HepG2 (cell line): ENCODE results near the gene LYZ.
"Not testable (repeated sequence)": the region's sequence is repeated elsewhere in the genome, so short reads cannot be mapped to it uniquely, and the experiment has no call there.

Experiments used
- CREB1 ChIP-seq, 2 experiments: fragments of 450-650 bp in 1 of 2; IDR thresholded peaks; 2 replicates each; pipeline ENCODE4 v1.6.1; 2016 to 2017; ENCODE audit warnings: control low read depth in 1 of 2, mild to moderate bottlenecking in 1 of 2, missing compliant biosample characterization in 1 of 2, missing genetic modification characterization in 1 of 2
- FLYWCH1 ChIP-seq: sonication (generic); formaldehyde crosslinking; IDR thresholded peaks from 2 replicates; pipeline ENCODE4 v1.8.1; 2023; ENCODE audit warnings: mild to moderate bottlenecking, missing genetic modification reagents
- JUNB ChIP-seq: sonication (generic); formaldehyde crosslinking; IDR thresholded peaks from 2 replicates; pipeline ENCODE4 v1.8.0; 2022; ENCODE audit warnings: missing genetic modification reagents, mild to moderate bottlenecking, borderline replicate concordance
- MED1 ChIP-seq: sonication (generic); formaldehyde crosslinking; IDR thresholded peaks from 2 replicates; pipeline ENCODE4 v1.4.0; 2020; ENCODE audit warnings: missing genetic modification reagents
- NR3C1 ChIP-seq: sonication (generic); formaldehyde crosslinking; IDR thresholded peaks from 2 replicates; pipeline ENCODE4 v1.4.0; 2020; ENCODE audit warnings: missing genetic modification reagents
- PCBP1 ChIP-seq: fragments of 200-400 bp; formaldehyde crosslinking; IDR thresholded peaks from 2 replicates; pipeline ENCODE4 v1.6.1; 2017; ENCODE audit warnings: mild to moderate bottlenecking, low read depth, low read length, borderline replicate concordance
- POLR2AphosphoS5 ChIP-seq: IDR thresholded peaks from 2 replicates; pipeline ENCODE4 v1.6.1; 2012; ENCODE audit warnings: low read depth, low read length
- U2AF2 ChIP-seq: fragments of 200-400 bp; formaldehyde crosslinking; IDR thresholded peaks from 2 replicates; pipeline ENCODE4 v1.6.1; 2017; ENCODE audit warnings: low read depth, mild to moderate bottlenecking, low read length
- ZNF205 ChIP-seq: IDR thresholded peaks from 2 replicates; pipeline ENCODE4 v1.6.1; 2018; ENCODE audit warnings: missing biosample characterization, missing genetic modification reagents
- ZNF263 ChIP-seq: sonication (generic); formaldehyde crosslinking; IDR thresholded peaks from 2 replicates; pipeline ENCODE4 v1.4.0; 2020; ENCODE audit warnings: missing genetic modification reagents
- ZNF292 ChIP-seq: sonication (generic); formaldehyde crosslinking; IDR thresholded peaks from 2 replicates; pipeline ENCODE4 v1.8.1; 2022; ENCODE audit warnings: mild to moderate bottlenecking, low read depth, missing genetic modification reagents, borderline replicate concordance
- ZNF34 ChIP-seq: sonication (generic); formaldehyde crosslinking; IDR thresholded peaks from 2 replicates; pipeline ENCODE4 v1.4.0; 2020; ENCODE audit warnings: mild to moderate bottlenecking, missing genetic modification reagents, borderline replicate concordance
- TF ChIP-seq, protein P1 (sequence below): sonication (generic); formaldehyde crosslinking; IDR thresholded peaks from 2 replicates; pipeline ENCODE4 v1.5.0; 2020; ENCODE audit warnings: mild to moderate bottlenecking, missing genetic modification reagents
- TF ChIP-seq, protein P2 (sequence below): sonication (generic); formaldehyde crosslinking; IDR thresholded peaks from 2 replicates; pipeline ENCODE4 v1.5.0; 2020; ENCODE audit warnings: mild to moderate bottlenecking, missing genetic modification reagents, moderate library complexity

DNA sequence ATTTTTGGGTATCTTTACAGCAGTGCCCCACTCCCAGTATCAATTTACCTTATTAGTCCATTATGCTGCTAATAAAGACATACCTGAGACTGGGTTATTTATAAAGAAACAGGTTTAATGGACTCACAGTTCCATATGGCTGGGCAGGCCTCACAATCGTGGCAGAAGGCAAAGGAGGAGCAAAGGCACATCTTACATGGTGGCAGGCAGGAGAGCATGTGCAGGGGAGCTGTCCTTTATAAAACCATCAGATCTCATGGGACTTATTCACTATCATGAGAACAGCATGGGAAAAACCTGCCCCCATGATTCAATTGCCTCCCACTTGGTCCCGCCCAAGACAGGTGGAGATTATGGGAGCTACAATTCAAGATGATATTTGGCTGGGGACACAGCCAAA lies 30.9 kb upstream of the LYZ start:
- TF ChIP-seq POLR2AphosphoS5; CREB1 (IDR thresholded peaks at IDR 0.05); CREB1 (CRISPR knock-in tag; IDR thresholded peaks at IDR 0.05); ZNF263; JUNB (CRISPR knock-in tag); ZNF34 (CRISPR knock-in tag); MED1 (CRISPR knock-in tag); U2AF2; NR3C1 (CRISPR knock-in tag); ZNF205 (CRISPR knock-in tag); PCBP1; FLYWCH1 (CRISPR knock-in tag); ZNF292 (CRISPR knock-in tag): not testable (repeated sequence)
- TF ChIP-seq, protein P1, sequence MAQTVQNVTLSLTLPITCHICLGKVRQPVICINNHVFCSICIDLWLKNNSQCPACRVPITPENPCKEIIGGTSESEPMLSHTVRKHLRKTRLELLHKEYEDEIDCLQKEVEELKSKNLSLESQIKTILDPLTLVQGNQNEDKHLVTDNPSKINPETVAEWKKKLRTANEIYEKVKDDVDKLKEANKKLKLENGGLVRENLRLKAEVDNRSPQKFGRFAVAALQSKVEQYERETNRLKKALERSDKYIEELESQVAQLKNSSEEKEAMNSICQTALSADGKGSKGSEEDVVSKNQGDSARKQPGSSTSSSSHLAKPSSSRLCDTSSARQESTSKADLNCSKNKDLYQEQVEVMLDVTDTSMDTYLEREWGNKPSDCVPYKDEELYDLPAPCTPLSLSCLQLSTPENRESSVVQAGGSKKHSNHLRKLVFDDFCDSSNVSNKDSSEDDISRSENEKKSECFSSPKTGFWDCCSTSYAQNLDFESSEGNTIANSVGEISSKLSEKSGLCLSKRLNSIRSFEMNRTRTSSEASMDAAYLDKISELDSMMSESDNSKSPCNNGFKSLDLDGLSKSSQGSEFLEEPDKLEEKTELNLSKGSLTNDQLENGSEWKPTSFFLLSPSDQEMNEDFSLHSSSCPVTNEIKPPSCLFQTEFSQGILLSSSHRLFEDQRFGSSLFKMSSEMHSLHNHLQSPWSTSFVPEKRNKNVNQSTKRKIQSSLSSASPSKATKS (CRISPR knock-in tag) = not testable (repeated sequence)
- TF ChIP-seq, protein P2, sequence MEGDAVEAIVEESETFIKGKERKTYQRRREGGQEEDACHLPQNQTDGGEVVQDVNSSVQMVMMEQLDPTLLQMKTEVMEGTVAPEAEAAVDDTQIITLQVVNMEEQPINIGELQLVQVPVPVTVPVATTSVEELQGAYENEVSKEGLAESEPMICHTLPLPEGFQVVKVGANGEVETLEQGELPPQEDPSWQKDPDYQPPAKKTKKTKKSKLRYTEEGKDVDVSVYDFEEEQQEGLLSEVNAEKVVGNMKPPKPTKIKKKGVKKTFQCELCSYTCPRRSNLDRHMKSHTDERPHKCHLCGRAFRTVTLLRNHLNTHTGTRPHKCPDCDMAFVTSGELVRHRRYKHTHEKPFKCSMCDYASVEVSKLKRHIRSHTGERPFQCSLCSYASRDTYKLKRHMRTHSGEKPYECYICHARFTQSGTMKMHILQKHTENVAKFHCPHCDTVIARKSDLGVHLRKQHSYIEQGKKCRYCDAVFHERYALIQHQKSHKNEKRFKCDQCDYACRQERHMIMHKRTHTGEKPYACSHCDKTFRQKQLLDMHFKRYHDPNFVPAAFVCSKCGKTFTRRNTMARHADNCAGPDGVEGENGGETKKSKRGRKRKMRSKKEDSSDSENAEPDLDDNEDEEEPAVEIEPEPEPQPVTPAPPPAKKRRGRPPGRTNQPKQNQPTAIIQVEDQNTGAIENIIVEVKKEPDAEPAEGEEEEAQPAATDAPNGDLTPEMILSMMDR (CRISPR knock-in tag) = not testable (repeated sequence)
